GM19240 (cell line): ENCODE data around the gene NMS.

Experiments used
- DNase-seq: peaks from one replicate; pipeline ENCODE4 v3.0.0; 2011; ENCODE audit warnings: low spot score; ENCODE audit not compliant: insufficient read length

Gene NMS

DNA sequence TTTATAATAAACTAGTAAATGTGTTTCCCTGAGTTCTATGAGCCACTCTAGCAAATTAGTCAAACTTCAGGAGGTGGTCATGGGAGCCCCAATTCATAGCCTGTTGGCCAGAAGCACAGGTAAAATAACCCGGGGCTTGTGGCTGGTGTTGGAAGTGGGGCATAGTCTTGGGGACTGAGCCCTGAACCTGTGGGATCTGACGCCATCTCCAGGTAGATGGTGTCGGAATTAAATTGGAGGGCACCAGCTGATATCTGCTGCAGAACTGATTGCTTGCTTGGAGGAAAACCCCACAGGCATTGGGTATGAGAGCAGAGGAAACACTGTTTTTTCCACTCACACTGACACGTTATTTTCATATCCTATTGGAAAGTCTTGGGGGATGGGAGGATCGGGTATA, 14.1 kb downstream of the NMS start:
- no peak for DNase-seq

DNA sequence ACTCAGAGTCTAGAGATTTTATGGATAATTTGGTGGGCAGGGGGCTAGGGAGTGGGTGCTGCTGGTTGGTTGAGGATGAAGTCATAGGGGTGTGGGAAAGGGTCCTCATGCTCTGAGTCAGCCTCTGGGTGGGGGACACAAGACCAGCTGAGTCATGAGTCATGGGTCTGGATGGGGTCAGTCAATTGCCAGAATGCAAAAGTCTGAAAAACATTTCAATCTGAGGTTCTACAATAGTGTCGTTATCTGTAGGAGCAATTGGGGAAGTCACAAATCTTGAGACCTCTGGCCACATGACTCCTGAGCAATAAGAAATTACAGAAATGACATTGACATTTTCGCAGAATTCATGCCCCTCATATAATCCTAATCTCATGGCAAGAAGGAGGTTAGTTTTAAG, 15.1 kb downstream of the NMS start:
- no peak for DNase-seq

DNA sequence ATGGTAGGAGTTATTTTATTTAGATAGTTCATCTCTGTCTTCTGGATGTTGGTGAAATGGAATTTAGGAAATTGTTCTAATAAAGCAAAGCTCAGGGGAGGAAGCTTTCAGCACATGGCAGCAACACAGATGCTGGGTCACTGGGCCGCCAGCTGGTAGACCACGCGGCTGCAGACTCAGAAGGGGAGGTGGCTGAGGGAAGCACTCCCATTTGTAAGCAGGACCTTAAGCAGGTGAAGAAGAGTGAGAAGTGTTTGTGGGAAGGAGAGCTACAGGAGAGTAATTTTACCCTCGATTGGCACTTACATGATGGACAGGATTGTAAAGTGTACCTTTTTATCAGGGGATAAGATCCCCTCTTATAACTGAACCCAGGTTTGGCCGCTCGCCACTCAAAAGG, 24.4 kb downstream of the NMS start:
- no peak for DNase-seq

DNA sequence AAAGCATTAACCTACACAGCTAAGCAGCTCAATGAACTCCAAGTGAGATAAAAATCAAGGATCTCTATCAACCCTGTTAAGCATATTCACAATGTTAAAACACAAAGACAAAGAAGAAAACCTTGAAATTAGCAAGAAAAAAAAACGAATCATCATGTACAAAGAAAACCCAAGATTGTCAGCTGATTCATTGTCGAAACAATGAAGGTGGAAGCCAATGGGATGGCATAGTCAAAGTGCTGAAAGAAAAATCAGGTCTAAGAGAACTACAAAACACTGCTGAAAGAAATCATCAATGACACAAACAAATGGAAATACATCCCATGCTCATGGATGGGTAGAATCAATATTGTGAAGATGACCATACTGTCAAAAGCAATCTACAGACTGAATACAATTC, 32.5 kb downstream of the NMS start:
- DNase-seq, result no peak

DNA sequence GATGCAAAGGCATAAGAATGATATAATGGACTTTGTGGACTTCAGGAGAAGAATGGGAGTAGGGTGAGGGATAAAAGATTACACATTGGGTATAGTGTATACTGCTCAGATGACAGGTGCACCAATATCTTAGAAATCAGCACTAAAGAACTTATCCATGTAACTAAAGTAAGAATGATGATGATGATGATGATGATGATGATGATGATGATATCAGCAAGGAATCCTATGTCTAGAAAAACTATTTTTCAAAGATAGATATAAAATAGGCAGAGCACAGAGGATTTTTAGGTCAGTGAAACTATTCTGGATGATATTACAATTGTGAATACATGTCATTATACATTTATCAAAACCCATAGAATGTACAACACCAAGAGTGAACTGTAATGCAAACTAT, 34.3 kb downstream of the NMS start:
- no peak for DNase-seq

DNA sequence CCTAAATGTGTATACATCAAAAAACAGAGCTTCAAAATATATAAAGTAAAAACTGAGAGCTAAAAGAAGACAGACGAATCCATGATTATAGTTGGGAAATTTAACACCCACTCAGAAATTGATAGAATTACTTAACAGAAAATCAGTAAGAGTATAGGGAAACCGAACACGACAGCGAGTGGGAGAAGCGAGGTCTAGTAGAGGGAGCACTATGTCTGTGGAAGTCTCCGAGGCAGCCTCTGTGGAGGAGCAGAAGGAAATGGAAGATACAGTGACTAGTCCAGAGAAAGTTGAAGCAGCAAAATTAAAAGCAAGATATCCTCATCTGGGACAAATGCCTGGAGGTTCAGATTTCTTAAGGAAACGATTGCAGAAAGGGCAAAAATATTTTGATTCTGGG, 38.8 kb downstream of the NMS start:
- no peak for DNase-seq

DNA sequence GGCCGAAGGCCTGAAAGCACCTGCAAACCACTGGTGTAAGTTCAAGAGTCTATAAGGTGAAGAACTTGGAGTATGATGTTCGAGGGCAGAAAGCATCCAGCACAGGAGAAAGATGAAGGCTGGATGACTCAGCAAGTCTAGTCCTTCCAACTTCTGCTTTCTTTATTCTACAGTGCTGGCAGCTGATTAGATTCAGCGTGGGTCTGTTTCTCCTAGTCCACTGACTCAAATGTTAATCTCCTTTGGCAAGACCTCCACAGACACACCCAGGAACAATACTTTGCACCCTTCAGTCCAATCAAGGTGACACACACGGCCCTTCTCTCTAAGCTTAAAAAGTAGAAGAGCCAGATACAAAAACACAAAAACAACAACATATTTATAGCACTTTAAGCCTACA, 43.4 kb downstream of the NMS start:
- DNase-seq, result no peak

DNA sequence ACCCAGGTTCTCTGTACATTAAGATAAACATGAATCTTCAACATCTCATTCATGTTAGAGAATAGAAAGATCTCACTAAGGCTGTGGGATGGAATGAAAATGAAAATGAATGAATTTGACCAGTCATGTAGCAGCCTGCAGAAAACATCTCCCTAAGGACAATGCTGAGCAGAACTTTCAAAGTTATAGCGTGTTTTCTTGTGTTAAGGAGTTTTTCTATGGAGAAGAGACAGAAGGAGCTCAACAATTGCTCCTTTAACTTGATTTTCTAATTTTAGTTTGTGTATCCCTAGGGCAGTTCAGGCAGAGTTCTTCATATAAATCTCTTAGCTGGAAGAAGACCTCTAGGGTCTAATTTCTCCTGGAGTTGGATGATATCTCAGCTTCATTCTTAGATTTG, 47.3 kb downstream of the NMS start:
- no peak for DNase-seq

DNA sequence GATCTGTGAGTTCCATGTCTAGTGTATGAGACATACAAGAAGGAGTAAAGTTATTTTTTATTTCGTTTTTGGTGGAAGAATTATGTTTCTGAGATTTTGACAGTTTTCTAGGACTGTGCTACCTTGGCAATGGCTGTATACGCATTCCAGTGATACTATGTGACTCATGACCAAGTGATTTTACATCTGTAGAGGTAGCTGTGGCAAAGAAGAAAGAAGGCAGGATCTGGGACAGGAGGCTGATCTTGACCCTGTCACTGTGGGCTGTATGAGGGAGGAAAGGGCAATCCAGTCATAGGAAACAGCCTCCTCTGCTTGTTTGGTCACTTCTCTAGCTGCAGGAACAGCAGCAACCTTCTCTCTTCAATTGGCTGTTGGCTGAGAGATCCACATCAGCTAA, 48.5 kb downstream of the NMS start:
- DNase-seq, result no peak

DNA sequence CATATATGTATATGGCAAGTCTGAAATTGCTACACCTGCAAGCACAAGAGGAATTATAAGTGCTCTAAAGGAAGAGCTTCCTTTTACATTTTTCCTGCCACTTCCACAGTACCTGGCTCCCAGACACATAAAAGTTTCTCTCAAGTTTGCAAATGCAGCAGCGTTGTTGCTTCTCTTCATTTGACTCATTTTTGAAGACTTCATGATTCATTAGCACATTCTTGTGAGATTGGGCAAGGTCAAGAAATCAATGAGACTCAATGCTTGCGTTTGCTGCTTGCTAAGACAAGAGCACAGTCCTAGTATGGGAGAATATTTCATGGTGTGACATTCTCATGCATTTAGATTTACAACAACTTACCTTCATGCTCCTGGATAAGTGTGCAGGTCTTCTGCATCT, 49.9 kb downstream of the NMS start:
- DNase-seq, result no peak

DNA sequence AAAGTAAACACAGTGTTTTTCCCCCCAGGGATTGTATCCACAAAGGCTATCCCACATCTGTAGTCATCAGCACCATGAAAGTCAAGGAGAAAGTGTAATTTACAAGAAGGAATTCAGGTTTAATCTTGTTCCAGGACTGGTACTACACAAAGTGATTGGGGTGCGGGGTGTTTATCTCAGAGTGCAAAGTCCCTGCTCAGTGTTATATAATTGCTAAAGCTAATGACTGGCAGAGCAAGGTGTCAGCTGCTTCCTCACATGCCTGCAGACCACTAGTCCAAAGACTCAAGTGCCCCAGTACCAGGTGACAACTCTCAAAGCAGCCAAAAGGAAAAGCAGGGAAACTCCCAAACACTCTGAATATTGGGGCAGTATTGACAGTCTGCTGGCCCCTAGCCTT, 52.1 kb downstream of the NMS start:
- no peak for DNase-seq

DNA sequence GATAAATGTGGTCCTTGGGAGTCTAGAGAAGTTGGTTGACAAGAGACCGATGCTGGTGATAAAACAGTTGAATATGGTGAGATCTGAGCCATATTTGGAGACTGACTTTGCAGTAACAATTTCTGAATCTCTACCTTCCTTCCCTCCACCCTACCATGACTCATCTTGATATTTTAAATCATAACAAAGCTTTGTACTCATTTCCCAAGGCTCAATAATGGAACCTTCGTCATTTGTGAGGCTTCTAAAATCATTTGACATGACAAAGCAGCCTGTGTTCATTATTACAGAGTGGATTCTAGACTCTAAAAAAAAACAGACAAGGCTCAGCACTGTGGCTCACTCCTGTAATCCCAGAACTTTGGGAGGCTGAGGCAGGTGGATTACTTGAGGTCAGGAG, 54.0 kb downstream of the NMS start:
- DNase-seq, result no peak

DNA sequence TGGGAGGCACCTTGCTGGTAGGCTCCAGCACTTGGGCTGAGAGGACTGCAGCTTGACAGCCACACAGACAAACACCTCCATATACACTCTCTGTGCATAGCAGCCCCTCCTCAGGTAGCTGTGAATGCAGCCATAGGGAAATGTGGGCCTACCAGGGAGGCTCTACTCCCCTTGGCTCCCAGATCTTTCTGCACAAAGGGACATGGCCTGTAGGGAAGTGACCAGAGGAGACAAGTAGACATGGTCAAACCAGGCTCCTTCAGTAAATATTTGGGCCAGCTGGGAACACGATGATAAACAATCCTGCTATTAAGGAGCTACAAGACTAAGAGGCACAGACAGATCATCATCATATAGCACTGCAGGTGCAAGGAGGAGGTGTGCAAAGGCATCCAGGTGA, 56.6 kb downstream of the NMS start:
- no peak for DNase-seq

DNA sequence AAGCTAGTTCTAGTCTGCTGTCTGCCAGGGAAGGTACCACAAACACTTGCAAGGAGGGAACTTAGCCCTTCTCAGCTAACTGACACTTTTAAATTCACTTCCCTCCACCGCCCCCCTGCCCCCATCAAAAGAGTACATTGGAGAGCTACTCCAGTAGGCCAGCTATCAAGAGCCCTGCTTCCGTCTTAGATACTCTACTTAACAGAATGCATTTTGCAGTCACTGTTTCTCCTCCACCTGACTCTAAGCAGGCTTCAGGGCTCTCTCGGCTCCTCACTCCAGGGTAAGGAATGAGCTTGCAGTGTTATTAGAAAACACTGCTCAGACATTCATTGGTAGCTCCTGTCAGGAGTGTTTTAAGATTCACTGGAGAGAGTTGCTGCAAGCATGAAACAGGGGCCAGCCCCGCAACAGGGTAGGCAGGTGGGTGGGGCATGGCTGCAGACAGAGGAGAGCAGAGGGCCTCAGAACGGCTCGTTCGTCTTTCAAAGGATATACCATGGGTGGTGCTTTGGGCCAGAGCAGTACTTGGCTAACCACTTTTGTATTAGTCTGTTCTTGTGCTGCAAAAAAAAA, 57.2 kb downstream of the NMS start:
- no peak for DNase-seq

DNA sequence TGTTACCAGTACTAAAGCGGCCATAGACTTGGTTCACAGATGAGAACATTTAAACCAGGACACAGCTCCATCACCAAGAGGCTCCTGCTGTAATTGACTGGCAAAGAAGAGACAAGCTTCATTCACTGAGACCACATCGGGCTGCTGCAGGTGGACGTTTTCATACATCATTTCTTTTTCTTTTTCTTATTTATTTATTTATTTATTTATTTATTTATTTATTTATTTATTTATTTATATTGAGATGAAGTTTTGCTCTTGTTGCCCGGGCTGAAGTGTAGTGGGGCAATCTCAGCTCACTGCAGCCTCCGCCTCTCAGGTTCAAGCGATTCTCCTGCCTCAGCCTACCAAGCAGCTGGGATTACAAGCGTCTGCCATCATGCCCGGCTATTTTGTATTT, 58.9 kb downstream of the NMS start:
- DNase-seq, result no peak

DNA sequence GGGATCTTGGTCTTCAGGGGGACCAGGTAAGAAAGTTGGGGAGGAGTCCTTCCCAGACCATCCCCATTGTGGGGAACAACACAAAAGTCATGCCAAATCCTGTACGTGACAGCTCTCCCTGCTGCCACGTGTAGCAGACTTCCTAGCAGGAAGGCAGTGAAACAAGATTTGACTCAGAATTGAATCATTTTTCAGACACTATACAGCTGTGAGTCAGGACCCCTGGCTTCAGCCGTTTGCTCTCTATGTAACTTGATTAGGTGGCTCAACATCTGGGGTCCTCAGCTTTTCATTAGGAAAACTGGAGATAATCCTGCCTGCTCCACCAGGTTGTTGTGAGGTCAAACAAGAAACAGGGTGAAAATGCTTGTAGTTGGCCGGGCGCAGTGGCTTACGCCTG, 59.6 kb downstream of the NMS start:
- DNase-seq, result no peak
